NOMO-1 treated with dmso at 0.1 percent for 144 hours (cell line): ENCODE results near the gene PDIA2.
A peak's percentile ranks its signal among the peaks of the same experiment; 100 is the strongest.

Experiments
- DNase-seq: peaks from one replicate; lab custom pipeline; 2025; ENCODE audit not compliant: unreplicated experiment; lab: John Stamatoyannopoulos, UW

PDIA2 gene

DNA sequence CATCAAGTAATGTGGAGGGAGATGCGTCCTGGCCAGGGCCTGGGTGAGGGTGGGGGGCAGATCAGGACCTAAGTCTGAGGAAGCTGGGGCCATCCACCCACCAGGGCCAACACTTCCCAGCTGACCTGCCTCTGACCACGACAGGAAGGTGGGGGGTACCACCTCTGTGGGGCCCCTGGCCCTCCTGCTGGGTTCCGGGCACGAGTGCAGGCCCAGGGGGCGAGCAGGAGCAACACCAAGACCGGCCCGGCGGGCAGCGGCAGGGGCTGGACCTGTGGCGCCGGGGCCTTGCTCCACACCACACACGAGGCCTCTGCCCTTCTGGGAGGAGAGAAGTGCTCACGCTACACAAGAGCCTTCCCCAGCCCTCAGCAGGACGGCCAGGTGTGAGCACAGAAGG lies 13.3 kb downstream of the PDIA2 start:
- DNase-seq, result no peak

DNA sequence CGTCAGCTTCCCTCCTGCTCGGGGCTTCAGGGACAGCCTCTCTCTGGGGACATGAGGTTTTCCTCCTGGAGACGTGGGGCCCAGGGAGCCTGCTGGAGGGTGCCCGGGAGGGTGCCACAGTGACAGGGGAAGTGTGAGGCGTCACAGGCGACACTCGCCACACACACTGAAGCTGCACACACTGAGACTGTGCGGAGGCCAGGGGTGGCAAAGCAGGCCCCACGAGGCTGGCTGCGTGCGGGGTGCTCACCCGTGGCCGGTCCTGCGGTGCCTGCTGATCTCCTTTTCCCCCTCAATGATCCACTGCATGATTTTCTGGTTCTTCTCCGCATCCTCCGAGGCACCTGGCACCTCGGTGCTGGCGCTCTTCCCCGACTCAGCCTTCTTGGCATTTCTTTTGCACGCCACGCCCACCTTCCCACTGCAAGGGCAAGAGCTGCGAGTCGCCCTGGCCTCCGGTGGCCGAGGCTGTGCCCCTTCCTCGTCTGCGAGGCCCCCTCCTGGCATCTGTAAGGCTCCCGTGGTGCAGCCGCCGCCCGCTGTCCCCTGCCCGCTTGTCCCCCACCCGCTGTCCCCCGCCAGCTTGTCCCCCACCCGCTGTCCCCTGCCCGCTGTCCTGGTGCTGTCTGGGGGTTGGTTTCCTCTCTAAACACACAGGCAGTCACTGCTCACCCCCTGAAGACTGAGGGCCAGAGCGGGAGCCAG lies 14.0 kb downstream of the PDIA2 start:
- DNase-seq, result no peak

DNA sequence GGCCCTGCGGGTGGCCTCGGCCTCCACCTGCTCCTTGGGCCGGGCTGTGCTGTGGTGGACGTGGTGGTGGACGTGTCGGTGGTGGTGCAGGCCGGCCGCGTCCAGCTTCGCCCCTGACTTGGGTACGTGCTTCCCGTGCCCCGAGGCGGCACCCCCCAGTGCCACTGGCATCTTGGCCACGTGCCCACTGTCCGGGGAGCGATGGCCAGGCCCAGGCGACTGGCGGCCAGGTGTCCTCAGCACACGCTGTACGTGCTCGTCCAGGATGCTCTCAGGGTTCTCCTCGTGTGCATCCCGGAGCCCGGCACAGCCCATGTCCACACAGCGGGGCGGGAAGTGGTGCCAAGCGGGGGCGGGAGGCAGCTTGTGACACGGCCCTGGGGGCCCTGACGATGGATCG lies 14.9 kb downstream of the PDIA2 start:
- no peak for DNase-seq

DNA sequence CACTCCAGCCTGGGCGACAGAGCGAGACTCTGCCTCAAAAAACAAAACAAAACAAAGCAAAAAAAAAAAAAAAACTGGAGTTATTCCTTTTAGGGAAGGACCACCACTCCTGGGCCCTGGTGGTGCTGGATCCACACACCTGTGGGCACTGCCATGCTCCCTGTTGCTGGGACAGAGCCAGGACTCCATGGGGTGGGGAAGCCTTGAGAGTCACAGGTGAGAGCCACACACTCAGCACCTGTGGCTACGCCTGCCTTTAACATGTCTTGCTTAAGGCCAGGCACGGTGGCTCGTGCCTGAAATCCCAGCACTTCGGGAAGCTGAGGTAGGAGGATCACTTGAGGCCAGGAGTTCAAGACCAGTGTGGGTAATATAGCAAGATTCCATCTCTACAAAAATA lies 18.3 kb downstream of the PDIA2 start:
- no peak for DNase-seq

DNA sequence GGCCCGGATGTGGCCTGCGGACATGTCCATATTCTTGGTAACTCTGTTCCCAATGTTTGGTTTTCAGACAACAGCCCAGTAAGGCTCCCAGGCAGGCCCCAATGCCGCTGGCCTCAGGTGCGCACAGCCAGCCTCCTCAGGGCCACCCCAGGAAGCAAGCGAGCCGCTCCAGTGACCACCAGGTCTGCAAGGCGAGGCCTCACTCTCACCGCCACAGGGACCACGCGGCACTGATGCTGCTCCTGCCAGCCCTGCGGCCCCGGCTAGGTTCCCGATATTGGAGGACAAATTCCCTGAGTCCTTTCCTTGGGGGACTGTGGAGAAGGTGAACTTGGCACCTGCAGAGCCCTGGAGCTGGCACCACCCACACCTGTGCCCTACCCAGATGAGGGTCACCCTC lies 19.0 kb downstream of the PDIA2 start:
- no peak for DNase-seq

DNA sequence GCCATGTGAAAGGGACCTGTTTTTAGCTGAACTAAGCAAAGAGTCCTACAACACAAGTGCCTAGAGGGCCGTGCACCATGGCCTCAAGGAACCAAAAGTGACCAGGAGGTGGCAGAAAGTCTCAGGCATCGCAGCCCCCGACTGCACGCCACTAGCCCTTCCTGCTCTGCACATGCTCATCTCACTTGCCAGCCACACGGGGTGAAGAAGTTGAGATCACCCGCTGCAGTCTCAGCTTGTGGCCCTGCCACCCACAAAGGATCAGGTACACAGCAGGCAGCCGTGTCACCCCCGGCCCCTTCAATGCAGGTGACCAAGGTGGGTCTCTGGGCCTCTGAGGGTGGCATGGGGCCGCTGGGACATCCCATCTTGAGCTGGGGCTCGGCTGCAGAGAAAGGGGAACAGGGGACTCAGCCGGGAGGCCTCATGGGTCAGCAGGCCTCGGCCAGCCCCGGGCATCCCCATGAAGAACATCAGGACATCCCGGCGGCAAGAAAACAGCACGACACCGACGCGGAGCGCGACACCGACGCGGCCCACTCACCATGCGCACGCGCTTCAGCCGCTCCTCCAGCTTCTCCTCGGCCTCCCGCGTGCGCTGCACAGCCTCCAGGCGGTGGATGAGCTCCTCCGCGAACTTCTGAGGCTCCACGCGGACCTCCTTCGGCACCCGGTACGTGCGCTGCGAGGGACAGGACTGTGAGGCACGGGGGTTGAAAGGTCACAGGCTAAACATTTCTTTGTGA lies 21.0 kb downstream of the PDIA2 start:
- peak; percentile 31 for DNase-seq

DNA sequence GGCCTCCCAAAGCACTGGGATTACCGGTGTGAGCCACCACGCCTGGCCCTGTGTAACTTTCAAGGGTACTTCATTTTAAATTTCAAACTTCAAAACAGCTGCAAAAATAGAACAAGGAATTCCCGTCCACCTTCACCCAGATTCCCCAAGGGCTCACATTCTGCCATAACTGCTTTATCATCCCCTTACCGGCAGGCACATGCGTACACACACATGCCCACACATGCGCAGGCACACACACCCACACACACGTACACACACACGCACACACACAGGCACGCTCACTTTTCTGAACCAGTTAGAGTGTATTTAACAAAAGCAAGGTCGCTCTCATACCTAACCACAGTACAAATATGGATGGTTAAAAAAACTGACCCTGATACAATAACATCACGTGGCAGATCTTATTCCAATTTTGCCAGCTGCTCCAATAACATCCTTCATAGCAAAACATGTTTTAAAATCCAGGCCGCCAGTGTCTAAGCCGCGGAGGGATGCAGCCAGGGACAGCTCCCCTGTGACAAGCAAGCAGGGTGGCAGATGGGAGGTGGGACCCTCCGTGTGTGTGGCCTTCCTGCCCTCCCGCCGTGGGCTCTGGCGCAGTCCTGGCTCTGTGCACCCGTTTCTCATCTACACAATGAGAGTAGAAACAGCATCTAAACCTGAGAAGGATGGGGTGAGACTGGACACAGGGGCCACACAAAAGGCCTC lies 23.1 kb downstream of the PDIA2 start:
- DNase-seq, result no peak

DNA sequence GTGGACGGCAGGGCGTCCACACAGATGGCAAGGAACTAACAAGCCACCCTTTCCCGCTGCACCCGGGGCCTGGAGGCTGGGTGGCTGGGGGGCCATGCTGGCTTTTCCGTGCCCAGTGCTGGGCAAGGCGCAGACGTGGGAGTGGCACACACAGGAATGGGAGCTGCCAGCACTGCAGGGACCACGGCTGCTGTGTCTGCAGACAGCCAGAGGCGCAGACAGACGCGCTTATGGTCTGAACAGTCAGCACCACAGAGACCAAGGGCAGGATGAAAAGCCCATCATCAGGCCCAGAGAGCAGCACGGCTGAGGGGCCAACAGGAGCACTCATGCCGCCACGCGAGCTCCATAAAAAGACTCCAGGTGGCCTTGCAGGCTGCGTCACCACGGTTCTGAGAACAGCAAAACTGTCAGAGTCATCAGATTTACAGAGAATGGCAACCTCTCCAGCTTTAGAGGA lies 24.0 kb downstream of the PDIA2 start:
- DNase-seq, result no peak

DNA sequence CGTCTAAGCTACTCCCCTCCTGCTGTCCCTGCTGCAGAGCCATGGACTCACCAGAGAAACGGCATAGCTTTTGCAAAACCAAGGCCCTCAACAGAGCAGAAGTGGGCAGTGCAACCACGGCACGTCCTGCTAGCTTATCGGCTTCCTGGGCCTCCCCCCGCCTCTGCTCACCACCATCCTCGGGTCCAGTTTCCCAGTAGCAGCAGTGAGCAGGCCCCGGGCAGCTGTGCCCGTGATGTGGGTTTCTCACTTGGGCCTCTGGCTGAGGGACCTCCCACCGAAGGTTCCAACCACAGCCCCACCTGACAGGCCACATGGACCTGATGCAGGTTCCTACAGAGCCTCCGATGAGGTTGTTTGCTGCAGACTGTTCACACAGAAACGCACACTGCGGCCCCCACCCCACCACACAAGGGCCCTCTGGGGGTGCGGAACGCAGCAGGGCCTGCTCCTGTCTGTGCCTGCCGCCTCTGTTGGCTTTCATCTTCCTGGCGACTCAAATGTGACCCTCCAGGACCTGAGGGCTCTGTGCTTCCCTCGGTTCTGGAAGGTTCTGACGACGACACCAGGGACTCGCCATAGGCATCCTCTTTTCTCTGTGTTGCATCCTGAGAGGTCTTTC lies 24.8 kb downstream of the PDIA2 start:
- no peak for DNase-seq

DNA sequence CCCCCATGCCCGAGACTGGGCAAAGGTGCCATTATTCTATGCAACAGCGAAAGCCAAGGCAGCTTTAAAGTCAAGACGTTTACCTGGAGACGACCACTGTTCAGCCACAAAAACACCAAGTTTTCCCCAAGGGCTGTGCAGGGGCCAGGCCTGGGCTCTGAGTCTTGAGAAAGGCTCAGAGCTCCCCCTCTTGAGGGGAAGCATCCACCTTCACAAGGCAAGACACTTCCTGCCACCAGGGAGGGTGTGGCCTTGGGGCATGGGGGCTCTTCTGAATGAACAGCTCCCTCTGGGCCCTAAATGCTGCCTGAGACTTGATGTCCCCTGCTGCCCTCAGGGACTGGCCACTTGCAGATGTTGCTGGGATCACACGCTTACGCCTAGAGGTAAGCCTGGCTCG lies 26.5 kb downstream of the PDIA2 start:
- DNase-seq, result no peak

DNA sequence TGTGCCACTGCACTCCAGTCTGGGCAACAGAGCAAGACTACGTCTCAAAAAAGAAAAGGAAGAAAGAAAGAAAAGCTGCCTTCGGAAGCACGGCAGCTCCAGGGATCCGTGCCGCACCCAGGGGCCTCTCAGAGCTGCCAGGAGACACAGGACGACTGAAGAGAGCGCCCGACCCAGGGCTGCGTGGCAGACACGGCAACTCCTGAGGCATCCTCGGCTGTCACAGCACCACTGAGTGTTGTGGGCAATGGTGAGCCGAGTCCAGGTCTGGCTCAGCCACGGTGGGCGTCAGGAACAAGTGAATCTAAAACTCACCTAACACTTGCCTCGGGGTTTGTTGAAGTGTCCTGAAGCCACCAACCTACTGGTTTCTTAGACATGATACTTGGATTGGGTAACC lies 28.8 kb downstream of the PDIA2 start:
- no peak for DNase-seq

DNA sequence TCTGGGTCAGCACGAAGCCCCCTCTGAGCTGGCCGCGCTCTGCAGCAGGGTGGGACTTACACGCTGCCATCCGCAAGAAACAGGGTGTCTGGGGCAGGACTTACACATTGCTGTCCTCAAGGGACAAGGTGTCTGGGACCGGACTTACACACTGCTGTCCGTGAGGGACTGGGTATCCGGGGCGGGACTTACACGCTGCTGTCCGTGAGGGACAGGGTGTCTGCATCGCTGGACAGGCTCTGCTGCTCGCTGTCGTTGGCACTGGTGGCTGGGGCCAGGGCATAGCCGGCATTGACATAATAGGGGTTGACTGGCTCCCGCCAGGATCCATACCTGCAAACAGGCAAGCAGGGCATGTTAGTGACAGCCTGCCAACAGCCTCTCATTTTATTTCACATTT lies 31.4 kb downstream of the PDIA2 start:
- no peak for DNase-seq

DNA sequence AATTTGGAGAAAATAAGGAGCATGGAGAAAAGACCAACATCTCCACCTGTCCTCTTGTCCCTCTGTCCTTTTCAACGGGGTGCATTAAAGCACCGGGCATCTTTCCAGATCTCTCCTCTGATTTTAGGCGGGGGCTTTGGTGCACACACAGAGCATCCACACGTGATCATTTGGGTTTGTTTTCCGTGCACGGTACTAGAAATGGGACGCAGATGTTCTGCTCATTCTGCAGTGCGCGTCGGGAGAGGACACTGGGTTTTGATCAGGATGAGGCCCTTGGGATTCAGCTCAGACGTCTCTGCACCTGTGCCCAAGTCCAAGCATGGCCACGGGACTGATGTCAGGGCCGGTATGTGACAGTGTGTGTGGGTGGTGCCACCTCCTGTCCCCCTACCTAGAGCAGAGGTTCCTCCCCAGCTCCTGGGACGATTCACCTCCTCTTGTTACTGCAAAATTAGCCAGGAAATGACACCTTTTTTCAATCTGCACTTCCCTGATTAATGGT lies 31.9 kb downstream of the PDIA2 start:
- no peak for DNase-seq

DNA sequence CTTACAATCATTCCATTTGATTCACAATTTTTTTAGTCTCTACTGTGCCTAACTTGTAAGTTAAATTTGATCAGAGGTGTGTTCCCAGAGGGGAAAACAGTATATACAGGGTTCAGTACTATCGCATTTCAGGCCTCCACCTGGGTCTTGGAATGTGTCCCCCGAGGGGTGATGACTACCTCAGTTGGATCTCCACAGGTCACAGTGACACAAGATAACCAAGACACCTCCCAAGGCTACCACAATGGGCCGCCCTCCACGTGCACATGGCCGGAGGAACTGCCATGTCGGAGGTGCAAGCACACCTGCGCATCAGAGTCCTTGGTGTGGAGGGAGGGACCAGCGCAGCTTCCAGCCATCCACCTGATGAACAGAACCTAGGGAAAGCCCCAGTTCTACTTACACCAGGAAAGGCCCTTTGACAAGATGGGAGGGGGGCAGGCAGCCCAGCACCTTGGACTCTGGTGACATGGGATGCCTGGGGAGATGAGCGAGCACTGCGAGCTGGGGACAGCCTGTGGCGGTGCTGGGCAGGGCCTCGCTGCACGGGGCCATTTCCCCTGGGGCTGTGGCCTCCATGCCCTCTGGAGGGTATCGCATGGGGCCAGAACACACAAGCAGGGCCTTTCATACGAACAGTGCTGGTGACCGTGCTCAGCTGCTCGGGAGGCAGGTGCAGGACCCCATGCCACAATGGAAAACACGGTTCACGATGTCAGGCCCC lies 33.9 kb downstream of the PDIA2 start:
- DNase-seq, result no peak

DNA sequence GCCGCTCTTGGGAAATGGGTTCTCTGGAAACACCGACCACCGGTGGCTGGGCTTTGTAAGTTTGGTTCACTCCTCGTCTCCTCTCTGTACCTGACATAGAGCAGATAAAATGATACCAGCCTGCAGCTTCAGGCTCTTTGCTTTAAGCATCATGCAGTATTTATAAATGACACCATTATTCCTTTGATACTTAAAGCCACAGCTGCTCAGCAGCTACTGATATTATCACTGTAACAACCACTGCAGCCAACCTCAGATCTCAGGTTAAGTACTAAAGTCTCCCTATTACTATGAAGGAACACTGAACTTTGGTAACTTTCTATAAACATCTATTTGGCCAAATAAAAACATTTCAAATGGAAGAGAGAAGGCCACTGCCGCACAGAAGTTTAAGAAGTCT lies 34.6 kb downstream of the PDIA2 start:
- DNase-seq, result no peak

DNA sequence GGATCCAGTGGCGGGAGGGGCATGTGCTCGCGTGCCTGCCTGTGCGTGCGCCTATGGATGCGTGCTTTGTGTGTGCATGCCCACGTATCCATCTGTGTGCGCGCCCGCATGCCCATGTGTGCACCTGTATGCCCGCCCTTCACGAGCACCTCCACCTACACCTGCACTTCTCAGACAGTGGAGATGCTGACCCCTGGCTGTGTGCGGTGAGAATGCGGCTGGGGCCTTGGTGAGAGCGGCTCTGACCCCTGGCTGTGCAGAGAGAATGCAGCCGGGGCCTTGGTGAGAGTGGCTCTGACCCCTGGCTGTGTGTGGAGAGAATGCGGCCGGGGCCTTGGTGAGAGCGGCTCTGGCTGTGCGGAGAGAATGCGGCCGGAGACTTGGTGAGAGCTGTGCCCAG lies 35.7 kb downstream of the PDIA2 start:
- no peak for DNase-seq

DNA sequence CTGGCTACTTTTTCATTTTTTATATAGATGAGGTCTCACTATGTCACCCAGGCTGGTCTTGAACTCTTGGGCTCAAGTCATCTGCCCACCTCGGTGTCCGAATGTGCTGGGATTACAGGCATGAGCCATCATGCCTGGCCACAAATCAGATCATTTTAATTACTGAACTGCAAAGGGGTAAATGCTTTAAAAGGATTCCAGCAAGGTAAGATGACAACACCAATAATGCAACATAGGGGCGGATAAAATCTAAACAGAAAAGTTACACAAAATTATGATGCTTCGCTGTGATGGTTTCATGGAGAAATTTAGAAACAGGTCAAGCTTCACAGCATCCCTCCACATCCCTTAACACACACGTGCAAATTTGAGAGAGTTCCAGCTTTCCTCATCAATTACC lies 37.2 kb downstream of the PDIA2 start:
- DNase-seq, result no peak

DNA sequence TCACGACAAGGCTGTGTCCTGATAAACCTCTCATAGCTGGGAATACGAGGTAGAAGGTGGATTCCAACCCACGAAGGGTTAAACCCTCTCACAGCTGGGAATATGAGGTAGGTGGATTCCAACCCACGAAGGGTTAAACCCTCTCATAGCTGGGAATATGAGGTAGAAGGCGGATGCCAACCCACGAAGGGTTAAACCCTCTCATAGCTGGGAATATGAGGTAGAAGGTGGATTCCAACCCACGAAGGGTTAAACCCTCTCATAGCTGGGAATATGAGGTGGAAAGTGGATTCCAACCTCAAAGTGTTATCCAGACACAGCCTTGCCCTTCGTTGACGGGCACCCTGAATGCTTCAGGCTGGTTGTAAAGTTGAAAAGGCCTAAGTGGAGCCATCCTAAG lies 38.6 kb downstream of the PDIA2 start:
- DNase-seq, result no peak

DNA sequence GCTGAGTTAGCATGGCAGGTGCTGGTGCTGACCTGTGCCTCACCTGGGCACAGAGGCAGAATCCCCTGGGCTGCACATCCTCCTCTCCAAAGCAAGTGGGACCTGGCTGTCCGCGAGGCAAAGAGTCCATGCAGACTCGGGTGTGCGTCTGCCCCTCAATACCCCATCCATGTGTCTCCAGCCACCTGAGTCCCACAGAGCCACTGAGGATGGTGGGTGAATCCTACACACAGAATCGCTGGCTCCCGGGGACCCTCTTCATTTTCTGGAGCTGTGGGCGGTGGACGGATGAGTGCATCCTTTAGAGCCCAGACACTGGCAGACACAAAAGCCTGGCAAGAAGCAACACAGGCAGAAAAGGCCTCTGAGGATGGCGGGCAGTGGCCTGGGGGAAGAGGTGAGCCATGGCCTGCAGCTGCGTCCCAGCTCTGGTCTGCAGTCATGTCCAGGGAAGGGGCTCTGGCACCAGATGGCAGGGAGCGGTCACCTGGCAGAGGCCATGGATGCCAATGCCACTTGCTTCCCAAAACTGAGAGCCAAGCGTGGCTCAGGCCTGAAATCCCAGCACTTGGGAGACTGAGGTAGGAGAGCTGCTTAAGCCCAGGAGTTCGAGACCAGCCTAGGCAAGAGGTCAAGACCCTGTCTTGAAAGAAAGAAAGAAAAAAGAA lies 39.6 kb downstream of the PDIA2 start:
- DNase-seq, result no peak

DNA sequence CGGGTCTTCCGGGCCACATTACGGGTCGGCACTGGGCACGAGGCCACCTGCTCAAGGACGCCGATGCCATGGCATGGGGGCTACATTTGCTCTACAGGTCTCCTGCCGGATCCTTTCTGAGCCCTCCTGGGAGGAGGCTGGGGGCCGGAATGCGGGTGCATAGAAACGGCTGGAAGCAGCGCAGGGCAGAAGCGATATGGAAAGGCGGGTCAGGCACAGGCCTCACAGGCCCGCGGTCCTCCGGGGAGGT lies 41.2 kb downstream of the PDIA2 start:
- DNase-seq, result no peak
